Mesenchymal stem cell (in vitro differentiated cells and primary cell): ENCODE measurements around the gene DHCR24.

Experiments
- DNase-seq: peaks from one replicate; pipeline ENCODE4 v3.0.0-alpha.2; 2013
- H2AFZ ChIP-seq: one replicate; pipeline ENCODE4 v1.6.1; 2013; ENCODE audit warnings: low read depth, mild to moderate bottlenecking, control low read depth, inconsistent platforms, low read length, moderate library complexity
- H2AK5ac ChIP-seq: 2 replicates; pipeline ENCODE4 v1.6.1; 2013; ENCODE audit warnings: low read length, moderate library complexity, mild to moderate bottlenecking, inconsistent platforms; ENCODE audit not compliant: severe bottlenecking
- H2BK120ac ChIP-seq: one replicate; pipeline ENCODE4 v1.6.1; 2013; ENCODE audit warnings: low read depth, mild to moderate bottlenecking, inconsistent platforms, low read length, moderate library complexity
- H2BK12ac ChIP-seq, 2 experiments: one replicate each; pipeline ENCODE4 v1.6.1; 2013; ENCODE audit warnings: inconsistent platforms in 2 of 2, low read length in 2 of 2, mild to moderate bottlenecking in 2 of 2, moderate library complexity in 2 of 2, control low read depth in 1 of 2
- H2BK15ac ChIP-seq: one replicate; pipeline ENCODE4 v1.6.1; 2013; ENCODE audit warnings: mild to moderate bottlenecking, low read depth, inconsistent platforms; ENCODE audit not compliant: poor library complexity, severe bottlenecking
- H2BK5ac ChIP-seq: 2 replicates; pipeline ENCODE4 v1.6.1; 2013; ENCODE audit warnings: low read depth, mild to moderate bottlenecking, low read length, control low read depth, inconsistent platforms; ENCODE audit not compliant: poor library complexity, severe bottlenecking
- H3K14ac ChIP-seq, 2 experiments: one replicate each; pipeline ENCODE4 v1.6.1; 2013; ENCODE audit warnings: inconsistent platforms in 2 of 2, low read length in 2 of 2, control low read depth in 1 of 2, mild to moderate bottlenecking in 1 of 2, moderate library complexity in 1 of 2
- H3K18ac ChIP-seq, 2 experiments: one replicate each; pipeline ENCODE4 v1.6.1; 2013; ENCODE audit warnings: inconsistent platforms in 2 of 2, low read length in 2 of 2, control low read depth in 1 of 2, low read depth in 1 of 2, mild to moderate bottlenecking in 1 of 2
- H3K23ac ChIP-seq, 2 experiments: one replicate each; pipeline ENCODE4 v1.6.1; 2013; ENCODE audit warnings: inconsistent platforms in 2 of 2, low read length in 2 of 2, mild to moderate bottlenecking in 2 of 2, moderate library complexity in 2 of 2, control low read depth in 1 of 2
- H3K27ac ChIP-seq: 2 replicates; pipeline ENCODE4 v1.5.1; 2013; ENCODE audit warnings: mild to moderate bottlenecking, moderate library complexity, low read length, control low read depth, inconsistent platforms; ENCODE audit not compliant: poor library complexity, severe bottlenecking
- H3K27me3 ChIP-seq, 2 experiments: 2 replicates each; pipeline versions ENCODE4 v1.6.1 to v1.7.0; 2013; ENCODE audit warnings: low read length in 2 of 2, mild to moderate bottlenecking in 2 of 2, moderate library complexity in 2 of 2, control low read depth in 1 of 2, inconsistent platforms in 1 of 2; ENCODE audit not compliant: control insufficient read depth in 1 of 2, insufficient read depth in 1 of 2
- H3K36me3 ChIP-seq, 2 experiments: 2 replicates each; pipeline versions ENCODE4 v1.6.1 to v1.7.0; 2013; ENCODE audit warnings: low read length in 2 of 2, control low read depth in 1 of 2, inconsistent platforms in 1 of 2, low read depth in 1 of 2, mild to moderate bottlenecking in 1 of 2; ENCODE audit not compliant: insufficient read depth in 2 of 2, control insufficient read depth in 1 of 2
- H3K4ac ChIP-seq, 2 experiments: one replicate each; pipeline ENCODE4 v1.6.1; 2013; ENCODE audit warnings: inconsistent platforms in 2 of 2, low read length in 2 of 2, mild to moderate bottlenecking in 2 of 2, moderate library complexity in 2 of 2, control low read depth in 1 of 2, low read depth in 1 of 2
- H3K4me1 ChIP-seq: 2 replicates; pipeline ENCODE4 v1.6.1; 2013; ENCODE audit warnings: low read depth, low read length, control low read depth; ENCODE audit not compliant: control insufficient read depth, insufficient read depth
- H3K4me2 ChIP-seq: 2 replicates; pipeline ENCODE4 v1.6.1; 2013; ENCODE audit warnings: low read length, mild to moderate bottlenecking, inconsistent platforms; ENCODE audit not compliant: poor library complexity, severe bottlenecking
- H3K4me3 ChIP-seq, 2 experiments: 2 replicates each; pipeline versions ENCODE4 v1.5.1 to v1.7.0; 2013; ENCODE audit warnings: low read length in 2 of 2, mild to moderate bottlenecking in 2 of 2, control low read depth in 1 of 2, low read depth in 1 of 2; ENCODE audit not compliant: insufficient read depth in 1 of 2
- H3K79me1 ChIP-seq: replicated peaks from 2 replicates; pipeline ENCODE4 v1.6.1; 2013; ENCODE audit warnings: mild to moderate bottlenecking, control low read depth, low read length, inconsistent platforms; ENCODE audit not compliant: poor library complexity, severe bottlenecking
- H3K9ac ChIP-seq: 2 replicates; pipeline ENCODE4 v1.7.0; 2013; ENCODE audit warnings: mild to moderate bottlenecking, low read length, moderate library complexity
- H3K9me3 ChIP-seq: 2 replicates; pipeline ENCODE4 v1.7.0; 2013; ENCODE audit warnings: mild to moderate bottlenecking, low read length; ENCODE audit not compliant: control insufficient read depth
- H4K8ac ChIP-seq: one replicate; pipeline ENCODE4 v1.6.1; 2013; ENCODE audit warnings: inconsistent platforms, mild to moderate bottlenecking, low read length, moderate library complexity
- H4K91ac ChIP-seq: one replicate; pipeline ENCODE4 v1.6.1; 2013; ENCODE audit warnings: mild to moderate bottlenecking, low read length, inconsistent platforms
- WGBS: methylation state at CpG from one replicate; pipeline ENCODE4 v1.1.7; 2013; ENCODE audit warnings: mixed read lengths; 5-methylcytosine and 5-hydroxymethylcytosine counted together

DHCR24 gene

GRCh38 chr1:54806931-54807611 is 79.9 kb downstream of the DHCR24 start:
- H4K91ac ChIP-seq = no peak overlapping the region
- H2AK5ac ChIP-seq = no peak overlapping the region
- H3K18ac ChIP-seq = no peak overlapping the region
- no peak for DNase-seq
- no peak overlapping the region for H3K4ac ChIP-seq
- no peak overlapping the region for H2BK5ac ChIP-seq
- H3K9me3 ChIP-seq = no peaks in the 10 kb centered on the region
- no peaks in the 10 kb centered on the region for H3K79me1 ChIP-seq
- H3K14ac ChIP-seq = no peak overlapping the region
- no peak overlapping the region for H3K27ac ChIP-seq
- H3K27me3 ChIP-seq = peaks cover 2 to 7% of the 10 kb centered on the region in 2 experiments
- no peak overlapping the region for H3K23ac ChIP-seq
- no peak overlapping the region for H3K4me3 ChIP-seq
- peaks cover 6% of the 10 kb centered on the region for H3K4me1 ChIP-seq
- no peak overlapping the region for H2BK15ac ChIP-seq
- no peak overlapping the region for H3K4me2 ChIP-seq
- 88% methylated on average over 11 of the region's 11 CpGs for WGBS
- no peaks in the 10 kb centered on the region for H3K36me3 ChIP-seq
- H2BK120ac ChIP-seq = no peak overlapping the region
- H3K9ac ChIP-seq = no peak overlapping the region
- no peak overlapping the region for H2AFZ ChIP-seq
- H2BK12ac ChIP-seq = no peak overlapping the region
- H4K8ac ChIP-seq = no peak overlapping the region

GRCh38 chr1:54805981-54806381 is 81.0 kb downstream of the DHCR24 start:
- Histone ChIP-seq H3K36me3 (no peaks in the 10 kb centered on the region), H3K4me3 (no peak overlapping the region), H3K4ac (no peak overlapping the region), H3K4me2 (no peak overlapping the region), H3K27me3 (peaks cover 10 to 15% of the 10 kb centered on the region in 2 experiments), H3K23ac (no peak overlapping the region), H3K4me1 (peaks cover 10% of the 10 kb centered on the region), H3K27ac (no peak overlapping the region), H2AFZ (no peak overlapping the region), H2BK15ac (no peak overlapping the region), H2BK12ac (no peak overlapping the region), H2AK5ac (no peak overlapping the region), H3K9ac (no peak overlapping the region), H3K79me1 (no peaks in the 10 kb centered on the region), H2BK120ac (no peak overlapping the region), H4K8ac (no peak overlapping the region), H3K18ac (no peak overlapping the region), H3K9me3 (no peaks in the 10 kb centered on the region), H2BK5ac (no peak overlapping the region), H4K91ac (no peak overlapping the region), H3K14ac (no peak overlapping the region)
- no peak for DNase-seq
- WGBS = 91% methylated on average over 35 of the region's 35 CpGs

GRCh38 chr1:54805466-54805865 is 81.5 kb downstream of the DHCR24 start:
- peaks cover 13 to 15% of the 10 kb centered on the region in 2 experiments for H3K27me3 ChIP-seq
- H2BK15ac ChIP-seq = no peak overlapping the region
- no peak overlapping the region for H3K27ac ChIP-seq
- no peak overlapping the region for H2BK120ac ChIP-seq
- H2AK5ac ChIP-seq = no peak overlapping the region
- no peak overlapping the region for H3K14ac ChIP-seq
- no peak overlapping the region for H2AFZ ChIP-seq
- H3K18ac ChIP-seq = no peak overlapping the region
- no peak overlapping the region for H3K4me2 ChIP-seq
- DNase-seq = no peak
- 83% methylated on average over 3 of the region's 3 CpGs for WGBS
- H2BK5ac ChIP-seq = no peak overlapping the region
- no peak overlapping the region for H3K4ac ChIP-seq
- H4K8ac ChIP-seq = no peak overlapping the region
- no peak overlapping the region for H3K23ac ChIP-seq
- H3K36me3 ChIP-seq = no peaks in the 10 kb centered on the region
- no peak overlapping the region for H3K9ac ChIP-seq
- no peaks in the 10 kb centered on the region for H3K9me3 ChIP-seq
- no peak overlapping the region for H4K91ac ChIP-seq
- no peak overlapping the region for H3K4me3 ChIP-seq
- peaks cover 10% of the 10 kb centered on the region for H3K4me1 ChIP-seq
- H2BK12ac ChIP-seq = no peak overlapping the region
- H3K79me1 ChIP-seq = no peaks in the 10 kb centered on the region

DNA sequence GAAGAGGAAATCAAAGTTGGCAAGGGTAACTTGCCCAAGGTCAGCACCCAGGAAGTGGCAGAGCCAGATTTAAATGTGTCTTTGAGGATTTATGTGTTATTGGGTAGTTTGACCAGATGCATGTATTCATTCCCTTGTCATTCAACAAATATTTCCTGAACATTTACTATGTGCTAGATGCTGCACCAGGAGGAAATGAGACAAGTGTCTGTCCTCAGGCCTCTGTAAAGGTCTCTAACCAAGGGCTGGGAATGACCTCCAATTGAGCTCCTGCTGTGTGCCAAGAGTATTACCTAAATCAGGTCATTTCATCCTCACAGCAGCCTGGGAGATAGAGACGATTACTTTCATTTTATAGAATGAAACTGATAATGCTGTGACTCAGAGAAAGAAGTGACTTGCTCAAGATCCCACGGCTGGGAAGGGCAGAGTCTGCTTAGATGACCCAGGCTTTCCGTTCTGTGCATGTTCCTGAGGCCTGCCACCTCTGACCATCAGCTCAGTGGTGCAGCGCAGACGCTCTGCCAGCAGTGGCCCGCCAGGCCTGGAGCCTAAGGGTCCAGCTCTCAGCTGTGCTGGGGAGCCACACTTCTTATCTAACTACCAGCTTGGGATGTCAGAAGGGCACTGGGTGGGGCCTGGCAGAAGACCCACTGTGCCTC is 82.4 kb downstream of the DHCR24 start:
- peak; percentile 13 for DNase-seq
- WGBS = 82% methylated on average over 6 of the region's 6 CpGs
- Histone ChIP-seq H3K36me3 (no peaks in the 10 kb centered on the region), H4K91ac (no peak overlapping the region), H2BK5ac (no peak overlapping the region), H2BK120ac (no peak overlapping the region), H3K4ac (no peak overlapping the region), H2BK15ac (no peak overlapping the region), H3K14ac (no peak overlapping the region), H2BK12ac (no peak overlapping the region), H3K27me3 (peaks cover 18 to 23% of the 10 kb centered on the region in 2 experiments), H3K23ac (no peak overlapping the region), H3K9ac (no peak overlapping the region), H3K9me3 (no peaks in the 10 kb centered on the region), H2AFZ (no peak overlapping the region), H3K4me2 (no peak overlapping the region), H4K8ac (no peak overlapping the region), H3K4me1 (peaks cover 10% of the 10 kb centered on the region), H3K27ac (no peak overlapping the region), H3K18ac (no peak overlapping the region), H2AK5ac (no peak overlapping the region), H3K4me3 (peak overlapping the region in 1 of 2 experiments; percentile 14), H3K79me1 (no peaks in the 10 kb centered on the region)
